Measurements from ENCODE around the gene FGF2.
"Not testable (repeated sequence)": the region's sequence is repeated elsewhere in the genome, so short reads cannot be mapped to it uniquely, and the experiment has no call there.

Gene FGF2

GRCh38 chr4:122796801-122797404, 29.7 kb upstream of the FGF2 start:
- Histone ChIP-seq H3K27ac (ENCODE audit: low read depth, low read length) (no peak overlapping the region), H3K4me1 (ENCODE audit: control insufficient read depth, insufficient read depth, low read length) (peaks cover 4% of the 10 kb centered on the region), H3K27me3 (ENCODE audit: control insufficient read depth, insufficient read depth, low read length) (no peaks in the 10 kb centered on the region), H3K4me3 (ENCODE audit: low read length) (no peak overlapping the region), H3K36me3 (ENCODE audit: control insufficient read depth, insufficient read depth, low read length) (no peaks in the 10 kb centered on the region), H3K9ac (ENCODE audit: low read length) (no peak overlapping the region)

GRCh38 chr4:122797405-122798094, 29.1 kb upstream of the FGF2 start:
- Histone ChIP-seq H3K36me3 (ENCODE audit: control insufficient read depth, insufficient read depth, low read length) (no peaks in the 10 kb centered on the region), H3K27me3 (ENCODE audit: control insufficient read depth, insufficient read depth, low read length) (no peaks in the 10 kb centered on the region), H3K4me1 (ENCODE audit: control insufficient read depth, insufficient read depth, low read length) (peaks cover 4% of the 10 kb centered on the region), H3K27ac (ENCODE audit: low read depth, low read length) (peak overlapping the region; percentile 73), H3K4me3 (ENCODE audit: low read length) (no peak overlapping the region), H3K9ac (ENCODE audit: low read length) (no peak overlapping the region)

GRCh38 chr4:122798101-122798500, 28.5 kb upstream of the FGF2 start:
- Histone ChIP-seq H3K27ac (ENCODE audit: low read depth, low read length) (peak overlapping the region; percentile 73), H3K4me1 (ENCODE audit: control insufficient read depth, insufficient read depth, low read length) (peaks cover 4% of the 10 kb centered on the region), H3K27me3 (ENCODE audit: control insufficient read depth, insufficient read depth, low read length) (no peaks in the 10 kb centered on the region), H3K36me3 (ENCODE audit: control insufficient read depth, insufficient read depth, low read length) (no peaks in the 10 kb centered on the region), H3K4me3 (ENCODE audit: low read length) (peak overlapping the region; percentile 51), H3K9ac (ENCODE audit: low read length) (no peak overlapping the region)

- peaks cover 4% of the 10 kb centered on the region for H3K4me1 ChIP-seq (ENCODE audit: control insufficient read depth, insufficient read depth, low read length)
- no peaks in the 10 kb centered on the region for H3K27me3 ChIP-seq (ENCODE audit: control insufficient read depth, insufficient read depth, low read length)
- H3K27ac ChIP-seq (ENCODE audit: low read depth, low read length), result no peak overlapping the region
- no peak overlapping the region for H3K9ac ChIP-seq (ENCODE audit: low read length)
- H3K36me3 ChIP-seq (ENCODE audit: control insufficient read depth, insufficient read depth, low read length), result no peaks in the 10 kb centered on the region
- H3K4me3 ChIP-seq (ENCODE audit: low read length), result no peak overlapping the region
Measured at GRCh38 chr4:122798917-122799316, 27.7 kb upstream of the FGF2 start.

- no peak overlapping the region for H3K27ac ChIP-seq (ENCODE audit: low read depth, low read length)
- H3K4me3 ChIP-seq (ENCODE audit: low read length), result no peak overlapping the region
- no peaks in the 10 kb centered on the region for H3K4me1 ChIP-seq (ENCODE audit: control insufficient read depth, insufficient read depth, low read length)
- H3K27me3 ChIP-seq (ENCODE audit: control insufficient read depth, insufficient read depth, low read length), result no peaks in the 10 kb centered on the region
- no peaks in the 10 kb centered on the region for H3K36me3 ChIP-seq (ENCODE audit: control insufficient read depth, insufficient read depth, low read length)
- no peak overlapping the region for H3K9ac ChIP-seq (ENCODE audit: low read length)
Measured at GRCh38 chr4:122803788-122804208, 22.8 kb upstream of the FGF2 start.

- Histone ChIP-seq H3K36me3 (ENCODE audit: control insufficient read depth, insufficient read depth, low read length) (no peaks in the 10 kb centered on the region), H3K9ac (ENCODE audit: low read length) (no peak overlapping the region), H3K27ac (ENCODE audit: low read depth, low read length) (no peak overlapping the region), H3K4me3 (ENCODE audit: low read length) (no peak overlapping the region), H3K27me3 (ENCODE audit: control insufficient read depth, insufficient read depth, low read length) (no peaks in the 10 kb centered on the region), H3K4me1 (ENCODE audit: control insufficient read depth, insufficient read depth, low read length) (no peaks in the 10 kb centered on the region)
Measured at GRCh38 chr4:122806981-122807679, 19.5 kb upstream of the FGF2 start.

- H3K27me3 ChIP-seq (ENCODE audit: control insufficient read depth, insufficient read depth, low read length), result no peaks in the 10 kb centered on the region
- H3K9ac ChIP-seq (ENCODE audit: low read length), result no peak overlapping the region
- no peaks in the 10 kb centered on the region for H3K36me3 ChIP-seq (ENCODE audit: control insufficient read depth, insufficient read depth, low read length)
- no peaks in the 10 kb centered on the region for H3K4me1 ChIP-seq (ENCODE audit: control insufficient read depth, insufficient read depth, low read length)
- H3K27ac ChIP-seq (ENCODE audit: low read depth, low read length), result no peak overlapping the region
- no peak overlapping the region for H3K4me3 ChIP-seq (ENCODE audit: low read length)
Measured at GRCh38 chr4:122810669-122811068, 16.0 kb upstream of the FGF2 start.

- not testable (repeated sequence) for H3K27ac ChIP-seq (ENCODE audit: low read depth, low read length); H3K27me3 ChIP-seq (ENCODE audit: control insufficient read depth, insufficient read depth, low read length); H3K9ac ChIP-seq (ENCODE audit: low read length); H3K36me3 ChIP-seq (ENCODE audit: control insufficient read depth, insufficient read depth, low read length); H3K4me1 ChIP-seq (ENCODE audit: control insufficient read depth, insufficient read depth, low read length); H3K4me3 ChIP-seq (ENCODE audit: low read length)
Measured at GRCh38 chr4:122811781-122812180, 14.8 kb upstream of the FGF2 start.

- H3K9ac ChIP-seq (ENCODE audit: low read length); H3K27me3 ChIP-seq (ENCODE audit: control insufficient read depth, insufficient read depth, low read length); H3K4me1 ChIP-seq (ENCODE audit: control insufficient read depth, insufficient read depth, low read length); H3K4me3 ChIP-seq (ENCODE audit: low read length); H3K27ac ChIP-seq (ENCODE audit: low read depth, low read length); H3K36me3 ChIP-seq (ENCODE audit: control insufficient read depth, insufficient read depth, low read length): not testable (repeated sequence)
Measured at GRCh38 chr4:122812823-122813222, 13.8 kb upstream of the FGF2 start.

GRCh38 chr4:122814426-122814825, 12.2 kb upstream of the FGF2 start:
- Histone ChIP-seq H3K27ac (ENCODE audit: low read depth, low read length) (no peak overlapping the region), H3K36me3 (ENCODE audit: control insufficient read depth, insufficient read depth, low read length) (no peaks in the 10 kb centered on the region)

GRCh38 chr4:122815248-122815647, 11.4 kb upstream of the FGF2 start:
- no peaks in the 10 kb centered on the region for H3K27me3 ChIP-seq (ENCODE audit: control insufficient read depth, insufficient read depth, low read length)
- H3K4me3 ChIP-seq (ENCODE audit: low read length), result no peak overlapping the region
- H3K4me1 ChIP-seq (ENCODE audit: control insufficient read depth, insufficient read depth, low read length), result no peaks in the 10 kb centered on the region
- no peak overlapping the region for H3K9ac ChIP-seq (ENCODE audit: low read length)
- H3K27ac ChIP-seq (ENCODE audit: low read depth, low read length), result no peak overlapping the region
- H3K36me3 ChIP-seq (ENCODE audit: control insufficient read depth, insufficient read depth, low read length), result no peaks in the 10 kb centered on the region

More at GRCh38 chr4:122814426-122814825, 12.2 kb upstream of the FGF2 start:
- Histone ChIP-seq H3K4me1 (ENCODE audit: control insufficient read depth, insufficient read depth, low read length) (no peaks in the 10 kb centered on the region), H3K9ac (ENCODE audit: low read length) (no peak overlapping the region), H3K4me3 (ENCODE audit: low read length) (no peak overlapping the region), H3K27me3 (ENCODE audit: control insufficient read depth, insufficient read depth, low read length) (no peaks in the 10 kb centered on the region)

- no peaks in the 10 kb centered on the region for H3K27me3 ChIP-seq (ENCODE audit: control insufficient read depth, insufficient read depth, low read length)
- H3K36me3 ChIP-seq (ENCODE audit: control insufficient read depth, insufficient read depth, low read length), result no peaks in the 10 kb centered on the region
Measured at GRCh38 chr4:122816476-122816875, 10.2 kb upstream of the FGF2 start.

More at GRCh38 chr4:122816476-122816875, 10.2 kb upstream of the FGF2 start:
- Histone ChIP-seq H3K4me3 (ENCODE audit: low read length) (no peak overlapping the region), H3K4me1 (ENCODE audit: control insufficient read depth, insufficient read depth, low read length) (no peaks in the 10 kb centered on the region), H3K27ac (ENCODE audit: low read depth, low read length) (no peak overlapping the region), H3K9ac (ENCODE audit: low read length) (no peak overlapping the region)
